ENCODE results near the gene P2RY6.

DNA sequence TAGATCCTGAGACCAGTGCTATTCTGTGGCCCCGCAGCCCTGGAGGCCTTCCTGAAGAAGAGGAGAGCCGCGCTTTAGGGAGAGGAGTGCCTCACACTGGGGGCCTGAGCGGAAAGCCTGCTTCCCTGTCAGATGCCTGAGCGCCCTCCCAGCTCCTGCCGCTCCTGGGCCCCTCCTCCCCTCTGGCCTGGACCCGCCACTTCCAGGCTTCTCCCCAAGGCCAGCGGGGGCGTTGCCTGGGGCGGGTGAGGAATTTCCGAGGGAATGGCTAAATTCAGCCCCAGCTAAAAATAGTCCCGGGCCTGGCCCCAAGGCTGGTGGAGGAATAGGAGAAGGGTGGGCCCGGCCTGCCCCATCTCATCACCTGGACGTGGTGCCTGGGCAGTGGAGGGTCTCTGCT is 51.3 kb downstream of the P2RY6 start:
- TF ChIP-seq ZFX (IDR thresholded peaks at IDR 0.05): no peak
- TF ChIP-seq, protein P1, sequence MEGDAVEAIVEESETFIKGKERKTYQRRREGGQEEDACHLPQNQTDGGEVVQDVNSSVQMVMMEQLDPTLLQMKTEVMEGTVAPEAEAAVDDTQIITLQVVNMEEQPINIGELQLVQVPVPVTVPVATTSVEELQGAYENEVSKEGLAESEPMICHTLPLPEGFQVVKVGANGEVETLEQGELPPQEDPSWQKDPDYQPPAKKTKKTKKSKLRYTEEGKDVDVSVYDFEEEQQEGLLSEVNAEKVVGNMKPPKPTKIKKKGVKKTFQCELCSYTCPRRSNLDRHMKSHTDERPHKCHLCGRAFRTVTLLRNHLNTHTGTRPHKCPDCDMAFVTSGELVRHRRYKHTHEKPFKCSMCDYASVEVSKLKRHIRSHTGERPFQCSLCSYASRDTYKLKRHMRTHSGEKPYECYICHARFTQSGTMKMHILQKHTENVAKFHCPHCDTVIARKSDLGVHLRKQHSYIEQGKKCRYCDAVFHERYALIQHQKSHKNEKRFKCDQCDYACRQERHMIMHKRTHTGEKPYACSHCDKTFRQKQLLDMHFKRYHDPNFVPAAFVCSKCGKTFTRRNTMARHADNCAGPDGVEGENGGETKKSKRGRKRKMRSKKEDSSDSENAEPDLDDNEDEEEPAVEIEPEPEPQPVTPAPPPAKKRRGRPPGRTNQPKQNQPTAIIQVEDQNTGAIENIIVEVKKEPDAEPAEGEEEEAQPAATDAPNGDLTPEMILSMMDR (conservative IDR thresholded peaks at IDR 0.05): no peak
